SK-N-SH (cell line): ENCODE results near the gene TLE1.

ENCODE experiments used
- ELF1 ChIP-seq: IDR thresholded peaks from 2 replicates; pipeline ENCODE4 v1.4.0; 2012
- EP300 ChIP-seq, 2 experiments: IDR thresholded peaks; 2 replicates each; pipeline versions ENCODE4 v1.4.0 to v1.6.1; 2012; ENCODE audit warnings: borderline replicate concordance in 1 of 2, low read depth in 1 of 2, low read length in 1 of 2
- EZH2phosphoT487 ChIP-seq: fragments of 200-600 bp; sonication (generic); IDR thresholded peaks from 2 replicates; pipeline ENCODE4 v1.6.1; 2017; ENCODE audit warnings: low read depth, mixed run types, mild to moderate bottlenecking, antibody characterized with exemption, moderate library complexity, borderline replicate concordance
- MEF2A ChIP-seq: IDR thresholded peaks from 2 replicates; pipeline ENCODE4 v1.4.0; 2012; ENCODE audit warnings: low read depth, borderline replicate concordance
- MXI1 ChIP-seq: IDR thresholded peaks from 2 replicates; pipeline ENCODE4 v1.6.1; 2012; ENCODE audit warnings: mild to moderate bottlenecking, low read depth, low read length, improper control_type of control experiment
- NRF1 ChIP-seq: IDR thresholded peaks from 2 replicates; pipeline ENCODE4 v1.6.1; 2012; ENCODE audit warnings: low read depth, mild to moderate bottlenecking, low read length
- POLR2AphosphoS5 ChIP-seq: IDR thresholded peaks from 2 replicates; pipeline ENCODE4 v1.6.1; 2012; ENCODE audit warnings: low read depth, low read length
- RAD21 ChIP-seq: IDR thresholded peaks from 2 replicates; pipeline ENCODE4 v1.6.1; 2012; ENCODE audit warnings: mild to moderate bottlenecking, low read length
- RFX5 ChIP-seq: IDR thresholded peaks from 2 replicates; pipeline ENCODE4 v1.6.1; 2012; ENCODE audit warnings: mild to moderate bottlenecking, improper control_type of control experiment, low read length
- SMC3 ChIP-seq: IDR thresholded peaks from 2 replicates; pipeline ENCODE4 v1.6.1; 2012; ENCODE audit warnings: low read depth, low read length, improper control_type of control experiment
- TAF1 ChIP-seq: IDR thresholded peaks from 2 replicates; pipeline ENCODE4 v1.6.1; 2012; ENCODE audit warnings: low read depth, mild to moderate bottlenecking, low read length, moderate library complexity, borderline replicate concordance
- TF ChIP-seq, protein P1 (sequence below): IDR thresholded peaks from 2 replicates; pipeline ENCODE4 v1.6.1; 2012; ENCODE audit warnings: mild to moderate bottlenecking, low read depth, low read length, moderate library complexity
- TF ChIP-seq, protein P2 (sequence below): fragments of 200-600 bp; sonication (generic); IDR thresholded peaks from 2 replicates; pipeline ENCODE4 v1.6.1; 2017; ENCODE audit warnings: antibody characterized with exemption, mild to moderate bottlenecking, moderate library complexity
- TF ChIP-seq, protein P3 (sequence below): IDR thresholded peaks from 2 replicates; pipeline ENCODE4 v1.4.0; 2012; ENCODE audit warnings: low read depth

DNA sequence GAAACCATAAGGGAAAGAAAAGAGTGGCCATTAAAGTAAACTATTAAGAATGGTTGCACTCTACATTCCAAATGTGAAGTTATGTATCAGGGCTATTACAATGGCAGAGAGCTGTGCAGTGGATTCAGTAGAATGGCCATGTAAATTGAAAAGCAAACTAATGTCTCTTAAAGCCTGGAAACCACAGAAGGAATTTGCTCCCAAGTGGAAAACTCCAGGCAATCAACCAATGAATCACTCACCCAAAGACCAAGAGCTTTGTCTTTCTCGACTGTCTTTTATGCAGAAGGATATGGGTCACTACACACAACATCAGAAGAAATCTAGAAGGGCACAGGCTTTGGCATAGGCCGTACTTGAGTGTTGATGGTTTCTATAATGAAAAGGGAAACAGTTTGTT is 114.9 kb downstream of the TLE1 start:
- TF ChIP-seq POLR2AphosphoS5 (no peak), EZH2phosphoT487 (no peak), TAF1 (no peak), EP300 (IDR thresholded peaks at IDR 0.05; ENCODE audit: borderline replicate concordance in 1 of 2, low read depth in 1 of 2, low read length in 1 of 2) (no peak), ELF1 (no peak), MXI1 (no peak), MEF2A (no peak), RFX5 (no peak), NRF1 (no peak), RAD21 (no peak), SMC3 (no peak)
- TF ChIP-seq, protein P1, sequence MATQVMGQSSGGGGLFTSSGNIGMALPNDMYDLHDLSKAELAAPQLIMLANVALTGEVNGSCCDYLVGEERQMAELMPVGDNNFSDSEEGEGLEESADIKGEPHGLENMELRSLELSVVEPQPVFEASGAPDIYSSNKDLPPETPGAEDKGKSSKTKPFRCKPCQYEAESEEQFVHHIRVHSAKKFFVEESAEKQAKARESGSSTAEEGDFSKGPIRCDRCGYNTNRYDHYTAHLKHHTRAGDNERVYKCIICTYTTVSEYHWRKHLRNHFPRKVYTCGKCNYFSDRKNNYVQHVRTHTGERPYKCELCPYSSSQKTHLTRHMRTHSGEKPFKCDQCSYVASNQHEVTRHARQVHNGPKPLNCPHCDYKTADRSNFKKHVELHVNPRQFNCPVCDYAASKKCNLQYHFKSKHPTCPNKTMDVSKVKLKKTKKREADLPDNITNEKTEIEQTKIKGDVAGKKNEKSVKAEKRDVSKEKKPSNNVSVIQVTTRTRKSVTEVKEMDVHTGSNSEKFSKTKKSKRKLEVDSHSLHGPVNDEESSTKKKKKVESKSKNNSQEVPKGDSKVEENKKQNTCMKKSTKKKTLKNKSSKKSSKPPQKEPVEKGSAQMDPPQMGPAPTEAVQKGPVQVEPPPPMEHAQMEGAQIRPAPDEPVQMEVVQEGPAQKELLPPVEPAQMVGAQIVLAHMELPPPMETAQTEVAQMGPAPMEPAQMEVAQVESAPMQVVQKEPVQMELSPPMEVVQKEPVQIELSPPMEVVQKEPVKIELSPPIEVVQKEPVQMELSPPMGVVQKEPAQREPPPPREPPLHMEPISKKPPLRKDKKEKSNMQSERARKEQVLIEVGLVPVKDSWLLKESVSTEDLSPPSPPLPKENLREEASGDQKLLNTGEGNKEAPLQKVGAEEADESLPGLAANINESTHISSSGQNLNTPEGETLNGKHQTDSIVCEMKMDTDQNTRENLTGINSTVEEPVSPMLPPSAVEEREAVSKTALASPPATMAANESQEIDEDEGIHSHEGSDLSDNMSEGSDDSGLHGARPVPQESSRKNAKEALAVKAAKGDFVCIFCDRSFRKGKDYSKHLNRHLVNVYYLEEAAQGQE, result no peak
- TF ChIP-seq, protein P2, sequence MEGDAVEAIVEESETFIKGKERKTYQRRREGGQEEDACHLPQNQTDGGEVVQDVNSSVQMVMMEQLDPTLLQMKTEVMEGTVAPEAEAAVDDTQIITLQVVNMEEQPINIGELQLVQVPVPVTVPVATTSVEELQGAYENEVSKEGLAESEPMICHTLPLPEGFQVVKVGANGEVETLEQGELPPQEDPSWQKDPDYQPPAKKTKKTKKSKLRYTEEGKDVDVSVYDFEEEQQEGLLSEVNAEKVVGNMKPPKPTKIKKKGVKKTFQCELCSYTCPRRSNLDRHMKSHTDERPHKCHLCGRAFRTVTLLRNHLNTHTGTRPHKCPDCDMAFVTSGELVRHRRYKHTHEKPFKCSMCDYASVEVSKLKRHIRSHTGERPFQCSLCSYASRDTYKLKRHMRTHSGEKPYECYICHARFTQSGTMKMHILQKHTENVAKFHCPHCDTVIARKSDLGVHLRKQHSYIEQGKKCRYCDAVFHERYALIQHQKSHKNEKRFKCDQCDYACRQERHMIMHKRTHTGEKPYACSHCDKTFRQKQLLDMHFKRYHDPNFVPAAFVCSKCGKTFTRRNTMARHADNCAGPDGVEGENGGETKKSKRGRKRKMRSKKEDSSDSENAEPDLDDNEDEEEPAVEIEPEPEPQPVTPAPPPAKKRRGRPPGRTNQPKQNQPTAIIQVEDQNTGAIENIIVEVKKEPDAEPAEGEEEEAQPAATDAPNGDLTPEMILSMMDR, result no peak
- TF ChIP-seq, protein P3, sequence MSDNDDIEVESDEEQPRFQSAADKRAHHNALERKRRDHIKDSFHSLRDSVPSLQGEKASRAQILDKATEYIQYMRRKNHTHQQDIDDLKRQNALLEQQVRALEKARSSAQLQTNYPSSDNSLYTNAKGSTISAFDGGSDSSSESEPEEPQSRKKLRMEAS, result no peak
